GM23338 (cell line): ENCODE data around the gene PPP2R5C. TPM values are rescaled to one million over a fixed set of nuclear protein-coding genes. Genes with fewer than 3 reads are reported as not detected.

Experiments
- ATAC-seq: fragments of 200-7000 bp; cut with Tn5 transposase; 3 replicates; pipeline ENCODE4 v1.9.1; 2020
- DNase-seq: peaks from one replicate; pipeline ENCODE4 v3.0.0-alpha.2; 2015; ENCODE audit warnings: low spot score
- H2AFZ ChIP-seq: fragments of 200-600 bp; sonication (generic); 2 replicates; pipeline ENCODE4 v1.8.0; 2016; ENCODE audit warnings: antibody characterized with exemption, mild to moderate bottlenecking, moderate library complexity
- H3F3A ChIP-seq: fragments of 200-600 bp; sonication (generic); replicated peaks from 2 replicates; pipeline ENCODE4 v1.8.0; 2017; ENCODE audit warnings: antibody characterized with exemption, mixed run types, low read depth
- H3K27ac ChIP-seq: fragments of 200-600 bp; sonication (generic); 2 replicates; pipeline ENCODE4 v1.6.1; 2016; ENCODE audit warnings: low read depth
- H3K27me3 ChIP-seq: fragments of 200-600 bp; sonication (generic); 2 replicates; pipeline ENCODE4 v1.8.0; 2016; ENCODE audit warnings: mild to moderate bottlenecking, mixed run types, moderate library complexity; ENCODE audit not compliant: insufficient read depth
- H3K36me3 ChIP-seq: fragments of 200-600 bp; sonication (generic); 2 replicates; pipeline ENCODE4 v1.8.0; 2016; ENCODE audit warnings: mild to moderate bottlenecking; ENCODE audit not compliant: insufficient read depth
- H3K4me1 ChIP-seq: fragments of 200-600 bp; sonication (generic); 2 replicates; pipeline ENCODE4 v1.8.0; 2016; ENCODE audit warnings: mild to moderate bottlenecking, moderate library complexity; ENCODE audit not compliant: insufficient read depth
- H3K4me2 ChIP-seq: fragments of 200-600 bp; sonication (generic); 2 replicates; pipeline ENCODE4 v1.7.1; 2017; ENCODE audit warnings: mixed run types
- H3K4me3 ChIP-seq: fragments of 200-600 bp; sonication (generic); 2 replicates; pipeline ENCODE4 v1.6.1; 2016; ENCODE audit warnings: mixed run types
- H3K79me2 ChIP-seq: fragments of 200-600 bp; sonication (generic); replicated peaks from 2 replicates; pipeline ENCODE4 v1.8.0; 2017; ENCODE audit warnings: mild to moderate bottlenecking; ENCODE audit not compliant: insufficient read depth
- H3K9me2 ChIP-seq: fragments of 200-600 bp; sonication (generic); 2 replicates; pipeline ENCODE4 v1.8.0; 2017; ENCODE audit not compliant: insufficient read depth
- H4K20me1 ChIP-seq: fragments of 200-600 bp; sonication (generic); replicated peaks from 2 replicates; pipeline ENCODE4 v1.8.0; 2017; ENCODE audit warnings: mild to moderate bottlenecking; ENCODE audit not compliant: insufficient read depth
- H3K27ac Mint-ChIP-seq: 2 replicates; pipeline ENCODE4 v1.8.0; 2020; ENCODE audit warnings: inconsistent platforms, mild to moderate bottlenecking, moderate library complexity, mixed read lengths
- H3K27me3 Mint-ChIP-seq: 3 replicates; pipeline ENCODE4 v1.8.0; 2022; ENCODE audit warnings: low read depth, mild to moderate bottlenecking, moderate library complexity, mixed read lengths, inconsistent platforms; ENCODE audit not compliant: insufficient read depth, poor library complexity
- H3K36me3 Mint-ChIP-seq: 3 replicates; pipeline ENCODE4 v1.8.0; 2021; ENCODE audit warnings: low read depth, mild to moderate bottlenecking, inconsistent platforms, moderate library complexity, mixed read lengths
- H3K4me1 Mint-ChIP-seq: 3 replicates; pipeline ENCODE4 v1.8.0; 2020; ENCODE audit warnings: mild to moderate bottlenecking, inconsistent platforms, mixed read lengths
- H3K4me3 Mint-ChIP-seq: 3 replicates; pipeline ENCODE4 v1.8.0; 2021; ENCODE audit warnings: moderate library complexity, mild to moderate bottlenecking, inconsistent platforms, mixed read lengths
- H3K9me3 Mint-ChIP-seq: 3 replicates; pipeline ENCODE4 v1.8.0; 2020; ENCODE audit warnings: moderate library complexity, mild to moderate bottlenecking, inconsistent platforms, mixed read lengths
- CREB1 ChIP-seq: fragments of 250-450 bp; sonication (Bioruptor Pico); IDR thresholded peaks from 2 replicates; pipeline ENCODE4 v1.5.0; 2020; ENCODE audit warnings: low read depth, mild to moderate bottlenecking, moderate library complexity
- REST ChIP-seq: IDR thresholded peaks from one replicate; pipeline ENCODE4 v1.6.1; 2018; ENCODE audit warnings: antibody characterized with exemption; ENCODE audit not compliant: unreplicated experiment
- STAT1 ChIP-seq: IDR thresholded peaks from one replicate; pipeline ENCODE4 v1.6.1; 2016; ENCODE audit warnings: antibody characterized with exemption; ENCODE audit not compliant: unreplicated experiment
- ZNF114 ChIP-seq: fragments of 250-450 bp; sonication (Bioruptor Pico); IDR thresholded peaks from 2 replicates; pipeline ENCODE4 v1.5.0; 2020; ENCODE audit warnings: mild to moderate bottlenecking, moderate library complexity
- ZNF462 ChIP-seq: fragments of 250-450 bp; sonication (Bioruptor Pico); IDR thresholded peaks from 2 replicates; pipeline ENCODE4 v1.5.0; 2020; ENCODE audit warnings: mild to moderate bottlenecking, moderate library complexity
- polyA plus RNA-seq: library from polyadenylated mRNA; unstranded; fragments of >200 nt; fragmentation: Nextera tagmentation; extraction: Ambion mirVana; gene quantifications from 2 replicates; pipeline ENCODE4 v1.2.1, GENCODE V29; 2016
- total RNA-seq: library from RNA; depleted of rRNA; stranded (reverse); fragments of >200 nt; shearing (Covaris generic); gene quantifications from 2 replicates; pipeline ENCODE4 v1.2.3, GENCODE V29; 2014

The PPP2R5C gene
- total and polyA plus RNA-seq, 2 experiments from 2014 or later = 75.4 to 79.7 TPM

- TF ChIP-seq ZNF462 (CRISPR knock-in tag) = no peak
- TF ChIP-seq REST = no peak
- no peak for TF ChIP-seq ZNF114 (CRISPR knock-in tag)
- TF ChIP-seq STAT1 = no peak
- no peak for TF ChIP-seq CREB1 (CRISPR knock-in tag)
Measured at GRCh38 chr14:101788016-101788635, 26.6 kb downstream of the PPP2R5C start (continued).

GRCh38 chr14:101789222-101789621, 27.7 kb downstream of the PPP2R5C start:
- Histone ChIP-seq H3K27ac (no peak overlapping the region), H3K9me2 (no peaks in the 10 kb centered on the region), H3F3A (no peaks in the 10 kb centered on the region), H4K20me1 (no peaks in the 10 kb centered on the region), H3K4me3 (no peak overlapping the region), H3K36me3 (no peaks in the 10 kb centered on the region), H3K4me2 (no peak overlapping the region), H2AFZ (no peak overlapping the region), H3K79me2 (no peaks in the 10 kb centered on the region), H3K27me3 (no peaks in the 10 kb centered on the region), H3K4me1 (no peaks in the 10 kb centered on the region)
- ATAC-seq (no peak), DNase-seq (no peak)
- peaks cover 8% of the 10 kb centered on the region; the same call in 2 of the 3 replicates for H3K9me3 Mint-ChIP-seq
- peaks cover 4% of the 10 kb centered on the region; the same call in 2 of the 3 replicates for H3K36me3 Mint-ChIP-seq
- H3K27ac Mint-ChIP-seq = no peak overlapping the region
- H3K27me3 Mint-ChIP-seq = peaks cover 6% of the 10 kb centered on the region
- H3K4me1 Mint-ChIP-seq = no peaks in the 10 kb centered on the region
- no peak overlapping the region for H3K4me3 Mint-ChIP-seq
- no peak for TF ChIP-seq CREB1 (CRISPR knock-in tag)
- TF ChIP-seq ZNF462 (CRISPR knock-in tag) = no peak
